HG02798 (cell line): ENCODE measurements around the gene ZFAND5.

Experiments
- ATAC-seq: cut with Tn5 transposase; IDR thresholded peaks from one replicate; pipeline ENCODE4 v1.9.1; 2021; ENCODE audit warnings: mild to moderate bottlenecking; ENCODE audit not compliant: unreplicated experiment, poor library complexity

ZFAND5 gene

GRCh38 chr9:72364679-72365524 lies at the start of gene ZFAND5:
Gene ZFAND5 (minus strand): TSS chr9:72365208. CDS start chr9:72360778, 4,430 bp downstream.
- ATAC-seq = peak; percentile 89

- ATAC-seq = no peak
These were observed 47.6 kb upstream of the ZFAND5 start for GRCh38 chr9:72412483-72413040.

GRCh38 chr9:72410214-72410613 lies 45.2 kb upstream of the ZFAND5 start:
- ATAC-seq = no peak

- ATAC-seq = no peak
These were observed 42.1 kb upstream of the ZFAND5 start for GRCh38 chr9:72407114-72407513.

- no peak for ATAC-seq
These were observed 37.7 kb upstream of the ZFAND5 start for GRCh38 chr9:72402744-72403143.

GRCh38 chr9:72401396-72401795 lies 36.4 kb upstream of the ZFAND5 start:
- ATAC-seq = no peak

- no peak for ATAC-seq
These were observed 35.9 kb upstream of the ZFAND5 start for GRCh38 chr9:72400866-72401265.

GRCh38 chr9:72399391-72399790 lies 34.4 kb upstream of the ZFAND5 start:
- ATAC-seq = no peak

GRCh38 chr9:72396247-72397091 lies 31.5 kb upstream of the ZFAND5 start:
- no peak for ATAC-seq

GRCh38 chr9:72394066-72394465 lies 29.1 kb upstream of the ZFAND5 start:
- ATAC-seq = no peak

GRCh38 chr9:72390907-72391306 lies 25.9 kb upstream of the ZFAND5 start:
- ATAC-seq = no peak

- ATAC-seq = no peak
These were observed 21.2 kb upstream of the ZFAND5 start for GRCh38 chr9:72386186-72386585.

- ATAC-seq = no peak
These were observed 19.9 kb upstream of the ZFAND5 start for GRCh38 chr9:72384710-72385485.

GRCh38 chr9:72383978-72384709 lies 19.1 kb upstream of the ZFAND5 start:
- no peak for ATAC-seq

GRCh38 chr9:72382405-72382804 lies 17.4 kb upstream of the ZFAND5 start:
- ATAC-seq = no peak

- no peak for ATAC-seq
These were observed 12.0 kb upstream of the ZFAND5 start for GRCh38 chr9:72377041-72377440.

GRCh38 chr9:72371151-72371550 lies 6.1 kb upstream of the ZFAND5 start:
- no peak for ATAC-seq

- ATAC-seq = peak; percentile 37
These were observed 683 bp upstream of the ZFAND5 start for GRCh38 chr9:72365525-72366256.
